ENCODE data around the gene ZC3H18.

- no peak for TF ChIP-seq PATZ1 (CRISPR knock-in tag; IDR thresholded peaks at IDR 0.05; ENCODE audit: borderline replicate concordance)
- TF ChIP-seq TCF4 (CRISPR knock-in tag; IDR thresholded peaks at IDR 0.05; ENCODE audit: borderline replicate concordance) = no peak
- TF ChIP-seq ZFP30 (CRISPR knock-in tag; IDR thresholded peaks at IDR 0.05) = no peak
- TF ChIP-seq ISL1 (CRISPR knock-in tag; IDR thresholded peaks at IDR 0.05) = no peak
- TF ChIP-seq POU6F1 (CRISPR knock-in tag; IDR thresholded peaks at IDR 0.05; ENCODE audit: borderline replicate concordance, low read depth) = no peak
- TF ChIP-seq CSDC2 (CRISPR knock-in tag; IDR thresholded peaks at IDR 0.05) = no peak
- TF ChIP-seq TOX (CRISPR knock-in tag; IDR thresholded peaks at IDR 0.05; ENCODE audit: borderline replicate concordance) = no peak
- no peak for TF ChIP-seq OSR1 (CRISPR knock-in tag; IDR thresholded peaks at IDR 0.05)
- TF ChIP-seq ZNF70 (CRISPR knock-in tag; IDR thresholded peaks at IDR 0.05) = no peak
- no peak for TF ChIP-seq ARNTL (CRISPR knock-in tag; IDR thresholded peaks at IDR 0.05; ENCODE audit: borderline replicate concordance, low read depth)
These were observed 25.7 kb downstream of the ZC3H18 start for GRCh38 chr16:88595921-88596320.

All from SK-N-SH treated with all-trans-retinoic acid at 6 μM for 48 hours (cell line).